ENCODE measurements around the gene TCF12. TPM values are rescaled to one million over a fixed set of nuclear protein-coding genes. Genes with fewer than 3 reads are reported as not detected.

Gene TCF12
- total RNA-seq, 3 donors from 2014 or later (not counting 1 experiment from before 2014, with no cell fraction given): 84.1 to 111 (median 107) TPM

GRCh38 chr15:56985856-56986255, 67.4 kb downstream of the TCF12 start:
- Mint-ChIP-seq H3K9me3 (no peaks in the 10 kb centered on the region), H3K27me3 (ENCODE audit: low read depth in 2 of 2) (no peaks in the 10 kb centered on the region), H3K4me3 (no peak overlapping the region), H3K36me3 (no peaks in the 10 kb centered on the region), H3K27ac (peak overlapping the region in 1 of 2 donors; percentile 41), H3K4me1 (peaks cover 46 to 52% of the 10 kb centered on the region in 2 donors)
- H3K27me3 ChIP-seq (ENCODE audit: control insufficient read depth, insufficient read depth, low read length): no peaks in the 10 kb centered on the region
- no peak overlapping the region for H3K27ac ChIP-seq (ENCODE audit: low read length)
- TF ChIP-seq, protein P1, sequence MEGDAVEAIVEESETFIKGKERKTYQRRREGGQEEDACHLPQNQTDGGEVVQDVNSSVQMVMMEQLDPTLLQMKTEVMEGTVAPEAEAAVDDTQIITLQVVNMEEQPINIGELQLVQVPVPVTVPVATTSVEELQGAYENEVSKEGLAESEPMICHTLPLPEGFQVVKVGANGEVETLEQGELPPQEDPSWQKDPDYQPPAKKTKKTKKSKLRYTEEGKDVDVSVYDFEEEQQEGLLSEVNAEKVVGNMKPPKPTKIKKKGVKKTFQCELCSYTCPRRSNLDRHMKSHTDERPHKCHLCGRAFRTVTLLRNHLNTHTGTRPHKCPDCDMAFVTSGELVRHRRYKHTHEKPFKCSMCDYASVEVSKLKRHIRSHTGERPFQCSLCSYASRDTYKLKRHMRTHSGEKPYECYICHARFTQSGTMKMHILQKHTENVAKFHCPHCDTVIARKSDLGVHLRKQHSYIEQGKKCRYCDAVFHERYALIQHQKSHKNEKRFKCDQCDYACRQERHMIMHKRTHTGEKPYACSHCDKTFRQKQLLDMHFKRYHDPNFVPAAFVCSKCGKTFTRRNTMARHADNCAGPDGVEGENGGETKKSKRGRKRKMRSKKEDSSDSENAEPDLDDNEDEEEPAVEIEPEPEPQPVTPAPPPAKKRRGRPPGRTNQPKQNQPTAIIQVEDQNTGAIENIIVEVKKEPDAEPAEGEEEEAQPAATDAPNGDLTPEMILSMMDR (IDR thresholded peaks at IDR 0.05): no peak
- H3K4me1 ChIP-seq (ENCODE audit: control insufficient read depth, insufficient read depth, low read length): no peaks in the 10 kb centered on the region
- H3K36me3 ChIP-seq (ENCODE audit: control insufficient read depth, insufficient read depth, low read length): no peaks in the 10 kb centered on the region
- no peak overlapping the region for H3K4me3 ChIP-seq (ENCODE audit: low read length)
- intact Hi-C loops (cut with micrococcal nuclease): no loop called here
- H3K9me3 ChIP-seq (ENCODE audit: control insufficient read depth, insufficient read depth, low read length): no peaks in the 10 kb centered on the region
- whole genome bisulfite sequencing (ENCODE audit: insufficient coverage): 90% methylated on average over 1 of the region's 1 CpG
- ATAC-seq (no peak), DNase-seq (no peak)

DNA sequence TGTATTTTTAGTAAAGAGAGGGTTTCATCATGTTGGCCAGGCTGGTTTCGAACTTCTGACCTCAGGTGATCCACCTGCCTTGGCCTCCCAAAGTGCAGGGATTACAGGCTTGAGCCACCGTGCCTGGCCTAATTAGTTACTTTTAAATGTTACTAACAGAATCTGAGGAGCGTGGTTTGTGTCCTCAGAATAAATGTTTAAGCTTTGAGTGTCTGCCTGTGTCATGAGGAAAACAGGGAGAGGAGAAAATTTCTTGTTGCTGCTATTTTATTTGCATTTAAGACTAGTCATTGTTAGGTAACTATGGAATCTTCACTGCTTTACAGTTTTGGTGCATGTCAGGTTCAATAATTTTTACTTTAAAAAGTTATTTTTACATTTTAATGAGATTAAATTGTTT, 68.8 kb downstream of the TCF12 start:
- TF ChIP-seq, protein P1 (IDR thresholded peaks at IDR 0.05): no peak
- no peak overlapping the region for H3K27ac ChIP-seq (ENCODE audit: low read length)
- H3K9me3 ChIP-seq (ENCODE audit: control insufficient read depth, insufficient read depth, low read length): no peaks in the 10 kb centered on the region
- Mint-ChIP-seq H3K9me3 (no peaks in the 10 kb centered on the region), H3K36me3 (no peaks in the 10 kb centered on the region), H3K4me3 (no peak overlapping the region), H3K27me3 (ENCODE audit: low read depth in 2 of 2) (no peaks in the 10 kb centered on the region), H3K4me1 (peaks cover 37 to 55% of the 10 kb centered on the region in 2 donors), H3K27ac (no peak overlapping the region)
- no peak for DNase-seq
- no peaks in the 10 kb centered on the region for H3K27me3 ChIP-seq (ENCODE audit: control insufficient read depth, insufficient read depth, low read length)
- WGBS (ENCODE audit: insufficient coverage): 93% methylated on average over 3 of the region's 3 CpGs
- H3K36me3 ChIP-seq (ENCODE audit: control insufficient read depth, insufficient read depth, low read length): no peaks in the 10 kb centered on the region
- H3K4me3 ChIP-seq (ENCODE audit: low read length): no peak overlapping the region
- ATAC-seq: no peak
- no peaks in the 10 kb centered on the region for H3K4me1 ChIP-seq (ENCODE audit: control insufficient read depth, insufficient read depth, low read length)
- intact Hi-C loops (cut with micrococcal nuclease): no loop called here

GRCh38 chr15:56988219-56988618, 69.8 kb downstream of the TCF12 start:
- H3K4me3 Mint-ChIP-seq: no peak overlapping the region
- intact Hi-C loops (cut with micrococcal nuclease): no loop called here
- Histone ChIP-seq H3K27ac (ENCODE audit: low read length) (no peak overlapping the region), H3K4me1 (ENCODE audit: control insufficient read depth, insufficient read depth, low read length) (no peaks in the 10 kb centered on the region), H3K4me3 (ENCODE audit: low read length) (no peak overlapping the region), H3K27me3 (ENCODE audit: control insufficient read depth, insufficient read depth, low read length) (no peaks in the 10 kb centered on the region), H3K9me3 (ENCODE audit: control insufficient read depth, insufficient read depth, low read length) (no peaks in the 10 kb centered on the region), H3K36me3 (ENCODE audit: control insufficient read depth, insufficient read depth, low read length) (no peaks in the 10 kb centered on the region)
- peaks cover 3% of the 10 kb centered on the region for H3K36me3 Mint-ChIP-seq
- DNase-seq: no peak
- no peak for ATAC-seq
- peaks cover 46 to 58% of the 10 kb centered on the region in 2 donors for H3K4me1 Mint-ChIP-seq
- H3K9me3 Mint-ChIP-seq: no peaks in the 10 kb centered on the region
- no peak overlapping the region for H3K27ac Mint-ChIP-seq
- TF ChIP-seq, protein P1 (IDR thresholded peaks at IDR 0.05): no peak
- H3K27me3 Mint-ChIP-seq (ENCODE audit: low read depth in 2 of 2): no peaks in the 10 kb centered on the region

- intact Hi-C loops (cut with micrococcal nuclease): no loop called here
- H3K4me1 Mint-ChIP-seq: peaks cover 46 to 54% of the 10 kb centered on the region in 2 donors
- peaks cover 10% of the 10 kb centered on the region for H3K36me3 Mint-ChIP-seq
- Histone ChIP-seq H3K27me3 (ENCODE audit: control insufficient read depth, insufficient read depth, low read length) (no peaks in the 10 kb centered on the region), H3K9me3 (ENCODE audit: control insufficient read depth, insufficient read depth, low read length) (no peaks in the 10 kb centered on the region), H3K36me3 (ENCODE audit: control insufficient read depth, insufficient read depth, low read length) (peaks cover 3% of the 10 kb centered on the region), H3K27ac (ENCODE audit: low read length) (no peak overlapping the region), H3K4me3 (ENCODE audit: low read length) (no peak overlapping the region), H3K4me1 (ENCODE audit: control insufficient read depth, insufficient read depth, low read length) (no peaks in the 10 kb centered on the region)
- TF ChIP-seq, protein P1 (IDR thresholded peaks at IDR 0.05): no peak
- peak overlapping the region; percentile 44 to 72 for H3K27ac Mint-ChIP-seq
- H3K9me3 Mint-ChIP-seq: no peaks in the 10 kb centered on the region
- H3K27me3 Mint-ChIP-seq (ENCODE audit: low read depth in 2 of 2): no peaks in the 10 kb centered on the region
- H3K4me3 Mint-ChIP-seq: peak overlapping the region; percentile 7
- peak in 1 of 3 donors; percentile 53 for ATAC-seq
- DNase-seq: peak in 1 of 2 donors; percentile 16
- 92% methylated on average over 1 of the region's 1 CpG for WGBS (ENCODE audit: insufficient coverage)
Measured at GRCh38 chr15:56989411-56989924, 71.0 kb downstream of the TCF12 start.
